Loucy (cell line): ENCODE data around the gene PRSS1.

Source experiments
- H2AFZ ChIP-seq: fragments of 200-600 bp; sonication (generic); 2 replicates; pipeline ENCODE4 v1.6.0; 2016; ENCODE audit warnings: antibody characterized with exemption, mild to moderate bottlenecking, low read length, moderate library complexity
- H3F3A ChIP-seq: fragments of 200-600 bp; 2 replicates; pipeline ENCODE4 v1.6.0; 2016; ENCODE audit warnings: antibody characterized with exemption, low read depth, mild to moderate bottlenecking
- H3K27me3 ChIP-seq: fragments of 200-600 bp; sonication (generic); 2 replicates; pipeline ENCODE4 v1.6.1; 2014; ENCODE audit warnings: low read length, mild to moderate bottlenecking; ENCODE audit not compliant: insufficient read depth, poor library complexity, severe bottlenecking
- H3K36me3 ChIP-seq: fragments of 200-600 bp; sonication (generic); 2 replicates; pipeline ENCODE4 v1.6.1; 2016; ENCODE audit warnings: low read length; ENCODE audit not compliant: insufficient read depth
- H3K4me1 ChIP-seq: fragments of 200-600 bp; sonication (generic); 2 replicates; pipeline ENCODE4 v1.5.1; 2014; ENCODE audit warnings: low read length, mild to moderate bottlenecking; ENCODE audit not compliant: insufficient read depth, poor library complexity, severe bottlenecking
- H3K4me2 ChIP-seq: fragments of 200-600 bp; sonication (generic); 2 replicates; pipeline ENCODE4 v1.6.0; 2014; ENCODE audit warnings: antibody characterized with exemption, low read length, low read depth, mild to moderate bottlenecking; ENCODE audit not compliant: poor library complexity, severe bottlenecking
- H3K4me3 ChIP-seq: fragments of 200-600 bp; sonication (generic); 2 replicates; pipeline ENCODE4 v1.5.1; 2014; ENCODE audit warnings: low read length, mild to moderate bottlenecking, mixed read lengths; ENCODE audit not compliant: poor library complexity, severe bottlenecking
- H3K79me2 ChIP-seq: fragments of 200-600 bp; sonication (generic); 2 replicates; pipeline ENCODE4 v1.6.1; 2014; ENCODE audit warnings: low read length; ENCODE audit not compliant: insufficient read depth
- H3K9ac ChIP-seq: fragments of 200-600 bp; sonication (generic); 2 replicates; pipeline ENCODE4 v1.6.0; 2014; ENCODE audit warnings: mild to moderate bottlenecking, low read depth, low read length, moderate library complexity; ENCODE audit not compliant: poor library complexity, severe bottlenecking
- H3K9me2 ChIP-seq: fragments of 200-600 bp; sonication (generic); replicated peaks from 2 replicates; pipeline ENCODE4 v1.6.1; 2016; ENCODE audit warnings: low read depth, low read length, mixed read lengths
- H3K9me3 ChIP-seq: fragments of 200-600 bp; sonication (generic); 2 replicates; pipeline ENCODE4 v1.6.1; 2014; ENCODE audit warnings: mild to moderate bottlenecking, antibody characterized with exemption, low read length, low read depth; ENCODE audit not compliant: insufficient read depth
- H4K20me1 ChIP-seq: fragments of 200-600 bp; sonication (generic); 2 replicates; pipeline ENCODE4 v1.6.0; 2014; ENCODE audit warnings: antibody characterized with exemption, low read length, mild to moderate bottlenecking; ENCODE audit not compliant: insufficient read depth, poor library complexity, severe bottlenecking
- EZH2phosphoT487 ChIP-seq: fragments of 200-600 bp; IDR thresholded peaks from 2 replicates; pipeline ENCODE4 v1.6.1; 2018; ENCODE audit warnings: antibody characterized with exemption, mild to moderate bottlenecking, moderate library complexity, borderline replicate concordance
- TF ChIP-seq, protein P1 (sequence below): fragments of 200-600 bp; sonication (generic); conservative IDR thresholded peaks from 2 replicates; pipeline ENCODE4 v1.5.1; 2014; ENCODE audit warnings: mild to moderate bottlenecking, antibody characterized with exemption, low read length

The PRSS1 gene

GRCh38 chr7:142720986-142721385 is 28.3 kb upstream of the PRSS1 start:
- H3K9me2 ChIP-seq: no peaks in the 10 kb centered on the region
- no peak overlapping the region for H3K4me2 ChIP-seq
- no peaks in the 10 kb centered on the region for H3K9me3 ChIP-seq
- no peaks in the 10 kb centered on the region for H3K36me3 ChIP-seq
- no peaks in the 10 kb centered on the region for H3K79me2 ChIP-seq
- H3K4me1 ChIP-seq: no peaks in the 10 kb centered on the region
- H3F3A ChIP-seq: no peaks in the 10 kb centered on the region
- H3K4me3 ChIP-seq: no peak overlapping the region
- H3K9ac ChIP-seq: no peak overlapping the region
- H2AFZ ChIP-seq: no peak overlapping the region
- no peaks in the 10 kb centered on the region for H4K20me1 ChIP-seq
- no peaks in the 10 kb centered on the region for H3K27me3 ChIP-seq
- TF ChIP-seq, protein P1, sequence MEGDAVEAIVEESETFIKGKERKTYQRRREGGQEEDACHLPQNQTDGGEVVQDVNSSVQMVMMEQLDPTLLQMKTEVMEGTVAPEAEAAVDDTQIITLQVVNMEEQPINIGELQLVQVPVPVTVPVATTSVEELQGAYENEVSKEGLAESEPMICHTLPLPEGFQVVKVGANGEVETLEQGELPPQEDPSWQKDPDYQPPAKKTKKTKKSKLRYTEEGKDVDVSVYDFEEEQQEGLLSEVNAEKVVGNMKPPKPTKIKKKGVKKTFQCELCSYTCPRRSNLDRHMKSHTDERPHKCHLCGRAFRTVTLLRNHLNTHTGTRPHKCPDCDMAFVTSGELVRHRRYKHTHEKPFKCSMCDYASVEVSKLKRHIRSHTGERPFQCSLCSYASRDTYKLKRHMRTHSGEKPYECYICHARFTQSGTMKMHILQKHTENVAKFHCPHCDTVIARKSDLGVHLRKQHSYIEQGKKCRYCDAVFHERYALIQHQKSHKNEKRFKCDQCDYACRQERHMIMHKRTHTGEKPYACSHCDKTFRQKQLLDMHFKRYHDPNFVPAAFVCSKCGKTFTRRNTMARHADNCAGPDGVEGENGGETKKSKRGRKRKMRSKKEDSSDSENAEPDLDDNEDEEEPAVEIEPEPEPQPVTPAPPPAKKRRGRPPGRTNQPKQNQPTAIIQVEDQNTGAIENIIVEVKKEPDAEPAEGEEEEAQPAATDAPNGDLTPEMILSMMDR: no peak
- TF ChIP-seq EZH2phosphoT487: no peak

DNA sequence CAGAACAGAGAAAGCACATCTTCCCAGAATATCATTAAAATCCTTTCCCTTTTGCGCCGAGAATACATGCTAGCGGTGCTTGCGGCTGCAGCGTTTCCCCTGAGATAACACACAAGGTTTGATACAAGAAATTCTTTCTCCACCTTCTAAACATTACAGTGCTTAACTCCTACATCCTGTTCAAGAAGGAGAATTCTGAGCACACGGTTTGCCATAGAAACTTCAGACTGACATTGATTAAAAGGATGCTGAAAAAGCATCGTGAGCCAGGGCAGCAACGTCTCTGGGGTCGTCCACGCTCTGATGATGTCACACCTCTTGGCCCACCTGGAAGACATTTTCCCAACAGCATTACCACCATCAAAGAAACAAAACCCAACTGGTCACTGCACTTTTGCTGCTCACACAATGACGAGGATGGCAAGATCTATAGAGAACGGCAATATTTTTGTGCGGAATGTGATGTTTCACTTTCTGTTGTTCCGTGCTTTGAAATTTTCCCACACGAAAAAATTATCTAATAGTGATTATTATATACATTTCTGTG is 27.0 kb upstream of the PRSS1 start:
- Histone ChIP-seq H3K9me2 (no peaks in the 10 kb centered on the region), H3K4me1 (no peaks in the 10 kb centered on the region), H3K27me3 (no peaks in the 10 kb centered on the region), H3K4me2 (no peak overlapping the region), H3K9ac (no peak overlapping the region), H3F3A (no peaks in the 10 kb centered on the region), H4K20me1 (no peaks in the 10 kb centered on the region), H3K36me3 (no peaks in the 10 kb centered on the region), H3K4me3 (no peak overlapping the region), H3K79me2 (no peaks in the 10 kb centered on the region), H2AFZ (no peak overlapping the region), H3K9me3 (no peaks in the 10 kb centered on the region)
- TF ChIP-seq, protein P1: no peak
- no peak for TF ChIP-seq EZH2phosphoT487

GRCh38 chr7:142733271-142733670 is 16.0 kb upstream of the PRSS1 start:
- H4K20me1 ChIP-seq: no peaks in the 10 kb centered on the region
- no peak overlapping the region for H3K4me3 ChIP-seq
- H3K36me3 ChIP-seq: no peaks in the 10 kb centered on the region
- H3K9me2 ChIP-seq: no peaks in the 10 kb centered on the region
- TF ChIP-seq EZH2phosphoT487: no peak
- TF ChIP-seq, protein P1: no peak
- no peaks in the 10 kb centered on the region for H3K27me3 ChIP-seq
- no peaks in the 10 kb centered on the region for H3K79me2 ChIP-seq
- H3F3A ChIP-seq: no peaks in the 10 kb centered on the region
- no peak overlapping the region for H2AFZ ChIP-seq
- H3K4me1 ChIP-seq: no peaks in the 10 kb centered on the region
- H3K9ac ChIP-seq: no peak overlapping the region
- H3K4me2 ChIP-seq: no peak overlapping the region
- H3K9me3 ChIP-seq: no peaks in the 10 kb centered on the region
